ENCODE measurements around the gene LASP1.
A peak's percentile ranks its signal among the peaks of the same experiment; 100 is the strongest.
"Not testable (repeated sequence)": the region's sequence is repeated elsewhere in the genome, so short reads cannot be mapped to it uniquely, and the experiment has no call there.

Gene LASP1

GRCh38 chr17:38908676-38909181 lies 38.9 kb downstream of the LASP1 start:
- Histone ChIP-seq H3K4me3 (no peak overlapping the region), H3K27me3 (no peaks in the 10 kb centered on the region), H3K36me3 (peaks cover 16 to 49% (median 35%) of the 10 kb centered on the region in 3 donors), H3K4me1 (peaks cover 0 to 75% (median 60%) of the 10 kb centered on the region in 4 donors), H3K27ac (peak overlapping the region; percentile 54 to 62), H3K9me3 (no peaks in the 10 kb centered on the region)
- intact Hi-C loops (cut with DNase I; ENCODE audit: low total_unique reads), result no loop called here
- DNase-seq, result peak in 1 of 2 donors; percentile 64
- TF ChIP-seq CTCF (IDR thresholded peaks at IDR 0.05), result no peak

- peaks cover 16 to 63% (median 36%) of the 10 kb centered on the region in 3 donors for H3K36me3 ChIP-seq
- TF ChIP-seq CTCF (IDR thresholded peaks at IDR 0.05), result no peak
- intact Hi-C loops (cut with DNase I; ENCODE audit: low total_unique reads), result no loop called here
- peak overlapping the region in 1 of 2 donors; percentile 66 for H3K27ac ChIP-seq
- DNase-seq, result no peak
- H3K27me3 ChIP-seq, result no peaks in the 10 kb centered on the region
- peaks cover 0 to 79% (median 64%) of the 10 kb centered on the region in 4 donors for H3K4me1 ChIP-seq
- no peak overlapping the region for H3K4me3 ChIP-seq
- no peaks in the 10 kb centered on the region for H3K9me3 ChIP-seq
Measured at GRCh38 chr17:38910325-38910724, 40.5 kb downstream of the LASP1 start.

- intact Hi-C loops (cut with DNase I; ENCODE audit: low total_unique reads), result no loop called here
- H3K4me3 ChIP-seq, result no peak overlapping the region
- peak in 1 of 2 donors; percentile 47 for DNase-seq
- H3K4me1 ChIP-seq, result peaks cover 0 to 70% (median 58%) of the 10 kb centered on the region in 4 donors
- no peaks in the 10 kb centered on the region for H3K27me3 ChIP-seq
- H3K36me3 ChIP-seq, result peaks cover 23 to 65% (median 44%) of the 10 kb centered on the region in 3 donors
- TF ChIP-seq CTCF (IDR thresholded peaks at IDR 0.05), result no peak
- H3K9me3 ChIP-seq, result no peaks in the 10 kb centered on the region
- H3K27ac ChIP-seq, result peak overlapping the region; percentile 66 to 84
Measured at GRCh38 chr17:38911081-38911730, 41.3 kb downstream of the LASP1 start.

GRCh38 chr17:38911731-38912081 lies 41.8 kb downstream of the LASP1 start:
- peak in 1 of 2 donors; percentile 28 for DNase-seq
- H3K4me3 ChIP-seq; H3K9me3 ChIP-seq; intact Hi-C loops (cut with DNase I; ENCODE audit: low total_unique reads); H3K27me3 ChIP-seq: not testable (repeated sequence)
- Histone ChIP-seq H3K36me3 (peaks cover 28 to 70% (median 49%) of the 10 kb centered on the region in 3 donors), H3K27ac (peak overlapping the region; percentile 66 to 84), H3K4me1 (peaks cover 0 to 65% (median 53%) of the 10 kb centered on the region in 4 donors)

- Histone ChIP-seq H3K36me3 (peaks cover 29 to 75% (median 54%) of the 10 kb centered on the region in 3 donors), H3K9me3 (no peaks in the 10 kb centered on the region), H3K4me1 (peaks cover 0 to 60% (median 47%) of the 10 kb centered on the region in 4 donors), H3K4me3 (no peak overlapping the region), H3K27me3 (no peaks in the 10 kb centered on the region), H3K27ac (peak overlapping the region; percentile 66 to 84)
- DNase-seq, result peak in 1 of 2 donors; percentile 80
- no peak for TF ChIP-seq CTCF (IDR thresholded peaks at IDR 0.05)
- intact Hi-C loops (cut with DNase I; ENCODE audit: low total_unique reads), result no loop called here
Measured at GRCh38 chr17:38912221-38912813, 42.5 kb downstream of the LASP1 start.
